Fibroblast of mammary gland (primary cell): ENCODE results near the gene SCIMP.

Source experiments
- DNase-seq: peaks from one replicate; pipeline ENCODE4 v3.0.0-alpha.2; 2010; ENCODE audit warnings: low read depth
- H3K4me3 ChIP-seq: 2 replicates; pipeline ENCODE4 v1.5.1; 2011; ENCODE audit warnings: low read depth, mild to moderate bottlenecking, low read length, moderate library complexity; ENCODE audit not compliant: control insufficient read depth
- CTCF ChIP-seq: conservative IDR thresholded peaks from 2 replicates; pipeline ENCODE4 v1.5.1; 2011; ENCODE audit warnings: low read depth, low read length, inconsistent platforms; ENCODE audit not compliant: control insufficient read depth, insufficient read depth

The SCIMP gene

GRCh38 chr17:5203178-5203907, 31.3 kb downstream of the SCIMP start:
- H3K4me3 ChIP-seq, result no peak overlapping the region
- TF ChIP-seq CTCF, result no peak
- DNase-seq, result peak; percentile 59

DNA sequence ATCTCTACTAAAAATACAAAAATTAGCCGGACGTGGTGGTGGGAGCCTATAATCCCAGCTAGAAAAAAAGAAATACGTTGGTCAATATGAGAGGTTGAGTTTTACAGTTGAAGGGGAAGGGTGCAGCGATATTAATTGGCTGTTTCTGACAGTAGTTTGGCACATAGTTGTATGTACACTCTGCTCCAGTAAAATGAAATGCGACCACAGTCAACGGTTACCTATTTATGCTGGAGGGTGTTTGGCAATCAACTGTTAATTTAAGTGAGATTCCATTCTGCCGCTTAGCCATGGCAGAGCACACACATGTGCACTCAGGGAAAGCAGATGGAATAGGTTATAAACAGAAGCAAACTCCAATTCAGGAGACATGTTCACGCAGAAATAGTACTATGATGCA, 33.6 kb downstream of the SCIMP start:
- DNase-seq, result no peak
- no peak for TF ChIP-seq CTCF
- H3K4me3 ChIP-seq, result no peak overlapping the region

- H3K4me3 ChIP-seq, result no peak overlapping the region
- no peak for DNase-seq
- no peak for TF ChIP-seq CTCF
These were observed 34.3 kb downstream of the SCIMP start for GRCh38 chr17:5200360-5200759.

DNA sequence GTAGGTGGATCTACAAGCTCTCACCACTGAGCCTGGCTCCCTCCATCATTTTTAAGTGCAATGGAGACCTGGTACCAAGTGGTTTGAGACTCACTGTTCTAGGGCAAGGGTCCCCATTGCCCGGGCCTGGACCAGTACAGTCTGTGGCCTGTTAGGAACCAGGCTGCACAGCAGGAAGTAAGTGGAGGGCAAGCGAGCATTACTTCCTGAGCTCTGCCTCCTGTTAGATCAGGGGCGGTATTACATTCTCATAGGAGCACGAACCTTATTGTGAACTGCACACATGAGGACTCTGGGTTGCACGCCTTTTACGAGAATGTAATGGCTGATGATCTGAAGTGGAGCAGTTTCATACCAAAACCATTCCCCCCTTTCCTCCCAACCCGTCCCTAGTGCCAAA, 36.2 kb downstream of the SCIMP start:
- TF ChIP-seq CTCF, result no peak
- no peak for DNase-seq
- H3K4me3 ChIP-seq, result no peak overlapping the region

DNA sequence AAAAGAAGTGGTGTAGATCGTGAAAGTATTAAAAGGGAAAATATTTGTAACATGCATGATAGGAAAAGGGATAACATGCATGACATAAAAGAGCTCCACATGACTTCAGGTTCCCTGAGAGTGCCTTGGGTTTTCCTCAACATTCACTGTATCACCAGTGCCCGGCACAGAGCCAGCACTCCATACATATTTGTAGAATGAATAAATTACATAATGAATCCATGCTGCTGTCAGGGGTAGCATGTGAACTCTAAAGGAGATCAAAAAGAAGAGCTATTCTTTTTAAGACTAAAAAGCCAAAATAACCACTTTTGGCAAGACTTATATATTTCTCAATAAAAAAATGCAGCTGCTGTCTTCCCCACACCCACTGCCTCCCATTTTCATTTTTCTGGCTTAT, 40.3 kb downstream of the SCIMP start:
- no peak for TF ChIP-seq CTCF
- DNase-seq, result peak; percentile 68
- no peak overlapping the region for H3K4me3 ChIP-seq

GRCh38 chr17:5191541-5192417, 42.9 kb downstream of the SCIMP start, which contains the start of gene ZNF594:
ZNF594 (minus strand) TSS chr17:5191868; CDS start chr17:5184256, 7,612 bp downstream.
- peak; percentile 58 for TF ChIP-seq CTCF
- H3K4me3 ChIP-seq, result peak within 1 kb of the TSS; percentile 76
- DNase-seq, result peak; percentile 94
